Lower leg skin (tissue), 4 donors: ENCODE results near the gene LCN9. TPM values are rescaled to one million over a fixed set of nuclear protein-coding genes. Genes with fewer than 3 reads are reported as not detected.

Experiments
- DNase-seq, 2 donors: peaks; one replicate each; pipeline ENCODE4 v3.0.0-alpha.2; 2019; ENCODE audit warnings: low spot score in 2 of 2
- H3K4me3 ChIP-seq: fragments of 200-600 bp; sonication (generic); 2 replicates; pipeline ENCODE4 v1.5.1; 2017; ENCODE audit warnings: mild to moderate bottlenecking, low read depth; ENCODE audit not compliant: poor library complexity, severe bottlenecking
- CTCF ChIP-seq, 3 donors: fragments of 450-650 bp; IDR thresholded peaks; one replicate each; pipeline ENCODE4 v1.5.1; 2016; ENCODE audit warnings: antibody characterized with exemption in 3 of 3, mild to moderate bottlenecking in 3 of 3, moderate library complexity in 2 of 3
- POLR2A ChIP-seq, 2 donors: fragments of 450-650 bp; IDR thresholded peaks; one replicate each; pipeline ENCODE4 v1.6.1; 2016 to 2017; ENCODE audit warnings: antibody characterized with exemption in 2 of 2, mild to moderate bottlenecking in 1 of 2, moderate library complexity in 1 of 2
- WGBS, 2 donors: methylation state at CpG; one replicate each; pipeline ENCODE4 v1.1.5; 2018; 5-methylcytosine and 5-hydroxymethylcytosine counted together
- intact Hi-C: fragments of 100-400 bp; cut with DNase I; formaldehyde crosslinking; loops from one replicate; pipeline ENCODE4 v1.15.0; 2023; ENCODE audit warnings: low total_unique reads
- total RNA-seq, 4 donors: library from RNA; depleted of rRNA; stranded (reverse); fragments of >200 nt; gene quantifications; one replicate each; pipeline ENCODE4 v1.1.0, GENCODE V29; 2016

LCN9 gene
- total RNA-seq, 4 donors from 2014 or later, result not detected

GRCh38 chr9:135703726-135704125, 40.6 kb downstream of the LCN9 start:
- WGBS, 2 donors, result 17 to 46% methylated on average over 8 to 14 of the region's 14 CpGs
- TF ChIP-seq CTCF (IDR thresholded peaks at IDR 0.05) (no peak), POLR2A (IDR thresholded peaks at IDR 0.05) (no peak)
- DNase-seq, result no peak
- intact Hi-C loops, result no loop called here
- H3K4me3 ChIP-seq, result no peak overlapping the region

GRCh38 chr9:135704483-135704882, 41.4 kb downstream of the LCN9 start:
- intact Hi-C loops, result no loop called here
- TF ChIP-seq CTCF (IDR thresholded peaks at IDR 0.05) (no peak), POLR2A (IDR thresholded peaks at IDR 0.05) (no peak)
- WGBS, 2 donors, result 74 to 79% methylated on average over 3 to 5 of the region's 5 CpGs
- no peak for DNase-seq
- H3K4me3 ChIP-seq, result no peak overlapping the region

GRCh38 chr9:135705376-135705775, 42.3 kb downstream of the LCN9 start:
- no peak for DNase-seq
- 59 to 63% methylated on average over 14 of the region's 14 CpGs for WGBS, 2 donors
- TF ChIP-seq CTCF (IDR thresholded peaks at IDR 0.05), result no peak
- TF ChIP-seq POLR2A (IDR thresholded peaks at IDR 0.05), result no peak
- H3K4me3 ChIP-seq, result no peak overlapping the region
- intact Hi-C loops, result no loop called here

- intact Hi-C loops, result no loop called here
- TF ChIP-seq CTCF (IDR thresholded peaks at IDR 0.05) (no peak), POLR2A (IDR thresholded peaks at IDR 0.05) (no peak)
- 57 to 72% methylated on average over 9 of the region's 9 CpGs for WGBS, 2 donors
- H3K4me3 ChIP-seq, result no peak overlapping the region
- DNase-seq, result no peak
Measured at GRCh38 chr9:135706288-135706687, 43.2 kb downstream of the LCN9 start.

GRCh38 chr9:135707252-135708138, 44.4 kb downstream of the LCN9 start:
- H3K4me3 ChIP-seq, result no peak overlapping the region
- no peak for TF ChIP-seq CTCF (IDR thresholded peaks at IDR 0.05)
- TF ChIP-seq POLR2A (IDR thresholded peaks at IDR 0.05), result no peak
- intact Hi-C loops, result no loop called here
- WGBS, 2 donors, result 35 to 45% methylated on average over 18 to 20 of the region's 23 CpGs
- no peak for DNase-seq
